H1 (cell line): Measurements from ENCODE around the gene FAM53B. TPM values are rescaled to one million over a fixed set of nuclear protein-coding genes. Genes with fewer than 3 reads are reported as not detected.

Source experiments
- CHD7 ChIP-seq: fragments of 300-600 bp; sonication (generic); IDR thresholded peaks from 2 replicates; pipeline ENCODE4 v1.7.1; 2012; ENCODE audit warnings: low read length, moderate library complexity, mild to moderate bottlenecking, inconsistent platforms; ENCODE audit not compliant: insufficient replicate concordance
- polyA plus RNA-seq, 7 experiments: library from polyadenylated mRNA; depleted of rRNA in 3 of 7; stranded (reverse) in 5 of 7; unstranded in 2 of 7; fragments of >200 nt in 5 of 7; fragments of 200-250 nt in 2 of 7; gene quantifications; 1 replicate in 5 of 7; 2 replicates in 1 of 7; 4 replicates in 1 of 7; pipeline versions ENCODE4 v1.2.1 to v1.2.3, GENCODE V29; 2011 to 2013; ENCODE audit warnings: missing spikeins in 2 of 7, mixed read lengths in 2 of 7
- total RNA-seq: library from RNA; stranded (reverse); fragmentation: NEBNext Ultra II Directional; extraction: Animal tissue kit (Norgen Biotek cat#: 25700); gene quantifications from 2 replicates; pipeline ENCODE4 v1.2.1, GENCODE V29; 2021

The FAM53B gene
- total and polyA plus RNA-seq, 2 of the 8 experiments (the other 6 are each of a cell fraction or from before 2014, with no cell fraction given) = 5.3 to 14.4 TPM

GRCh38 chr10:124732931-124733570 lies 11.1 kb downstream of the FAM53B start (continued):
- TF ChIP-seq CHD7 = no peak
